Smooth muscle cell (in vitro differentiated cells): ENCODE results near the gene MRPL54. TPM values are rescaled to one million over a fixed set of nuclear protein-coding genes. Genes with fewer than 3 reads are reported as not detected.

Source experiments
- DNase-seq: peaks from one replicate; lab custom pipeline; 2025; ENCODE audit not compliant: unreplicated experiment; lab: John Stamatoyannopoulos, UW
- H2AFZ ChIP-seq: fragments of 200-600 bp; sonication (generic); 2 replicates; pipeline ENCODE4 v1.6.0; 2016; ENCODE audit warnings: antibody characterized with exemption, low read depth, mild to moderate bottlenecking
- H3F3A ChIP-seq: fragments of 200-600 bp; sonication (generic); 2 replicates; pipeline ENCODE4 v1.6.0; 2017; ENCODE audit warnings: antibody characterized with exemption, low read depth
- H3K27ac ChIP-seq: fragments of 200-600 bp; sonication (generic); 2 replicates; pipeline ENCODE4 v1.5.1; 2016; ENCODE audit warnings: low read depth, mild to moderate bottlenecking
- H3K27me3 ChIP-seq: fragments of 200-600 bp; sonication (generic); 2 replicates; pipeline ENCODE4 v1.6.1; 2016; ENCODE audit warnings: low read depth, mild to moderate bottlenecking
- H3K36me3 ChIP-seq: fragments of 200-600 bp; sonication (generic); 2 replicates; pipeline ENCODE4 v1.5.1; 2016; ENCODE audit warnings: low read depth
- H3K4me1 ChIP-seq: fragments of 200-600 bp; sonication (generic); 2 replicates; pipeline ENCODE4 v1.5.1; 2016; ENCODE audit warnings: low read depth
- H3K4me2 ChIP-seq: fragments of 200-600 bp; sonication (generic); 2 replicates; pipeline ENCODE4 v1.6.0; 2016; ENCODE audit warnings: mild to moderate bottlenecking
- H3K4me3 ChIP-seq: fragments of 200-600 bp; sonication (generic); 2 replicates; pipeline ENCODE4 v1.5.1; 2016; ENCODE audit warnings: mild to moderate bottlenecking
- H3K79me2 ChIP-seq: fragments of 200-600 bp; sonication (generic); 2 replicates; pipeline ENCODE4 v1.6.0; 2016; ENCODE audit warnings: low read depth, mild to moderate bottlenecking
- H3K9ac ChIP-seq: fragments of 200-600 bp; sonication (generic); 2 replicates; pipeline ENCODE4 v1.6.0; 2016; ENCODE audit warnings: low read depth
- H3K9me3 ChIP-seq: fragments of 200-600 bp; sonication (generic); replicated peaks from 2 replicates; pipeline ENCODE4 v1.5.1; 2016; ENCODE audit warnings: low read depth
- H4K20me1 ChIP-seq: fragments of 200-600 bp; sonication (generic); 2 replicates; pipeline ENCODE4 v1.6.0; 2016; ENCODE audit warnings: low read depth
- CTCF ChIP-seq: fragments of 200-600 bp; sonication (generic); IDR thresholded peaks from 2 replicates; pipeline ENCODE4 v1.5.1; 2017; ENCODE audit warnings: borderline replicate concordance, mild to moderate bottlenecking, antibody characterized with exemption; ENCODE audit not compliant: insufficient read depth, poor library complexity, severe bottlenecking
- WGBS: methylation state at CpG from one replicate; pipeline ENCODE4 v1.1.7; 2016; ENCODE audit warnings: low lambda C conversion rate; 5-methylcytosine and 5-hydroxymethylcytosine counted together
- polyA plus RNA-seq: library from polyadenylated mRNA; unstranded; fragments of >200 nt; fragmentation: Nextera tagmentation; extraction: Ambion mirVana; gene quantifications from 2 replicates; pipeline ENCODE4 v1.2.1, GENCODE V29; 2016
- total RNA-seq: library from RNA; depleted of rRNA; stranded (reverse); fragments of >200 nt; gene quantifications from 2 replicates; pipeline ENCODE4 v1.2.3, GENCODE V29; 2014

Gene MRPL54
- total and polyA plus RNA-seq, 2 experiments from 2014 or later, result 19.5 to 60.8 TPM

- Histone ChIP-seq H3K4me2 (no peak overlapping the region), H3K4me3 (no peak overlapping the region), H3K4me1 (no peaks in the 10 kb centered on the region), H3K9me3 (no peaks in the 10 kb centered on the region), H4K20me1 (no peaks in the 10 kb centered on the region), H3K9ac (no peak overlapping the region), H2AFZ (no peak overlapping the region), H3K27me3 (peaks cover 37% of the 10 kb centered on the region), H3F3A (no peaks in the 10 kb centered on the region), H3K27ac (no peak overlapping the region), H3K36me3 (no peaks in the 10 kb centered on the region), H3K79me2 (no peaks in the 10 kb centered on the region)
- TF ChIP-seq CTCF, result peak; percentile 31
- DNase-seq, result no peak
- WGBS, result 11% methylated on average over 44 of the region's 46 CpGs
Observed at GRCh38 chr19:3801412-3802096, 39.1 kb downstream of the MRPL54 start.

- Histone ChIP-seq H3K4me2 (no peak overlapping the region), H3K9ac (no peak overlapping the region), H2AFZ (no peak overlapping the region), H3K79me2 (no peaks in the 10 kb centered on the region), H3K9me3 (no peaks in the 10 kb centered on the region), H4K20me1 (no peaks in the 10 kb centered on the region), H3K27me3 (peaks cover 37% of the 10 kb centered on the region), H3K4me3 (no peak overlapping the region), H3K4me1 (no peaks in the 10 kb centered on the region), H3F3A (no peaks in the 10 kb centered on the region), H3K36me3 (no peaks in the 10 kb centered on the region), H3K27ac (no peak overlapping the region)
- no peak for TF ChIP-seq CTCF
- no peak for DNase-seq
- 90% methylated on average over 17 of the region's 24 CpGs for WGBS
Observed at GRCh38 chr19:3803114-3803888, 40.8 kb downstream of the MRPL54 start.

GRCh38 chr19:3803986-3804385 is 41.5 kb downstream of the MRPL54 start:
- Histone ChIP-seq H3K36me3 (no peaks in the 10 kb centered on the region), H3K79me2 (no peaks in the 10 kb centered on the region), H3K4me1 (no peaks in the 10 kb centered on the region), H3K4me3 (no peak overlapping the region), H3K4me2 (no peak overlapping the region), H3K9ac (no peak overlapping the region), H2AFZ (no peak overlapping the region), H3K27me3 (peaks cover 36% of the 10 kb centered on the region), H3K27ac (no peak overlapping the region), H4K20me1 (no peaks in the 10 kb centered on the region), H3F3A (no peaks in the 10 kb centered on the region), H3K9me3 (no peaks in the 10 kb centered on the region)
- WGBS, result 96% methylated on average over 10 of the region's 10 CpGs
- TF ChIP-seq CTCF, result no peak
- no peak for DNase-seq

- no peaks in the 10 kb centered on the region for H4K20me1 ChIP-seq
- no peaks in the 10 kb centered on the region for H3K79me2 ChIP-seq
- no peak overlapping the region for H3K9ac ChIP-seq
- 91% methylated on average over 5 of the region's 13 CpGs for WGBS
- H3K9me3 ChIP-seq, result no peaks in the 10 kb centered on the region
- DNase-seq, result no peak
- no peaks in the 10 kb centered on the region for H3K36me3 ChIP-seq
- H3F3A ChIP-seq, result no peaks in the 10 kb centered on the region
- H3K27me3 ChIP-seq, result peaks cover 32% of the 10 kb centered on the region
- no peak for TF ChIP-seq CTCF
- no peak overlapping the region for H3K4me2 ChIP-seq
- H2AFZ ChIP-seq, result no peak overlapping the region
- H3K4me1 ChIP-seq, result no peaks in the 10 kb centered on the region
- H3K27ac ChIP-seq, result no peak overlapping the region
- no peak overlapping the region for H3K4me3 ChIP-seq
Observed at GRCh38 chr19:3804429-3804828, 41.9 kb downstream of the MRPL54 start.
